Adipocyte (in vitro differentiated cells): ENCODE data around the gene RRAS.

Source experiments
- DNase-seq: peaks from one replicate; pipeline ENCODE4 v3.0.0-alpha.2; 2015; ENCODE audit warnings: low read depth
- H3K27me3 ChIP-seq: replicated peaks from 2 replicates; pipeline ENCODE4 v1.7.0; 2013; ENCODE audit warnings: mild to moderate bottlenecking, low read length, moderate library complexity; ENCODE audit not compliant: control insufficient read depth, insufficient read depth
- H3K36me3 ChIP-seq: 2 replicates; pipeline ENCODE4 v1.7.0; 2013; ENCODE audit warnings: low read length, mild to moderate bottlenecking, moderate library complexity; ENCODE audit not compliant: control insufficient read depth, insufficient read depth, severe bottlenecking
- H3K4me1 ChIP-seq: 2 replicates; pipeline ENCODE4 v1.7.0; 2013; ENCODE audit warnings: mild to moderate bottlenecking, low read length, moderate library complexity; ENCODE audit not compliant: control insufficient read depth, insufficient read depth
- H3K4me3 ChIP-seq: 2 replicates; pipeline ENCODE4 v1.7.0; 2013; ENCODE audit warnings: mild to moderate bottlenecking, low read length, moderate library complexity
- H3K9ac ChIP-seq: 2 replicates; pipeline ENCODE4 v1.7.0; 2013; ENCODE audit warnings: mild to moderate bottlenecking, low read length, moderate library complexity
- H3K9me3 ChIP-seq: 2 replicates; pipeline ENCODE4 v1.7.0; 2013; ENCODE audit warnings: mild to moderate bottlenecking, low read length, moderate library complexity; ENCODE audit not compliant: control insufficient read depth

RRAS gene

DNA sequence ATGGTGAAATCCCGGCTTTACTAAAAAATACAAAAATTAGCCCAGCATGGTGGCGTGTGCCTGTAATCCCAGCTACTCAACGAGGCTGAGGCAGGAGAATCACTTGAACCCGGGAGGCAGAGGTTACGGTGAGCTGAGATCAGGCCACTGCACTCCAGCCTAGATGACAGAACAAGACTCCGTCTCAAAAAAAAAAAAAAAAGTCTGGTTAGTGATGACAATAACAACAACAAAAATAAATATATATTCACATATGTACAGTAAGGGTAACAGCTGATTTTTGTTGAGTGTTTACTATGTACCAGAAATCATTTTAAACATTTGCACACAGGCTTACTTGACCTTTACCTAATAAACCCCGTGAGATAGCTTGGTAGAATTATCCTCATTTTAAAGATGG is 23.0 kb downstream of the RRAS start:
- Histone ChIP-seq H3K4me3 (no peak overlapping the region), H3K9ac (no peak overlapping the region), H3K27me3 (no peaks in the 10 kb centered on the region), H3K36me3 (peaks cover 40% of the 10 kb centered on the region), H3K9me3 (no peaks in the 10 kb centered on the region), H3K4me1 (peaks cover 31% of the 10 kb centered on the region)
- no peak for DNase-seq

DNA sequence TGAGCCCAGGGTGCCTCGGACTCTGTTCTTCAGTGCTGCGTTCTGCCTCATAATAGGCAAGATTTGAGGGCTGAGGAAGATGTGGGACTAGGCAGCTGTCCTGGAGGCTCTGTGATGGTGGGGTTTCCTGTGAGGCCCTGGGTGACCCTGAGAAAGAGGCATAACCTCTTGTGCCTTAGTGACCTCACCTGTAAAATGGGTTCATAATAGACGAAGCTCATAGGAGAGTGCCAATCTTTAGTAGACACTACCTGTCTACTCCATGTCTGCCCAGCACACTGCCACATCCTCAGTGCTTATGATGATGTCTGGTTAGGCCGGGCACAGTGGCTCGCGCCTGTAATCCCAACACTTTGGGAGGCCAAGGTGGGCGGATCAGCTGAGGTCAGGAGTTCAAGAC is 23.4 kb downstream of the RRAS start:
- no peak overlapping the region for H3K4me3 ChIP-seq
- H3K4me1 ChIP-seq = peaks cover 31% of the 10 kb centered on the region
- peaks cover 38% of the 10 kb centered on the region for H3K36me3 ChIP-seq
- no peaks in the 10 kb centered on the region for H3K27me3 ChIP-seq
- DNase-seq = no peak
- no peaks in the 10 kb centered on the region for H3K9me3 ChIP-seq
- H3K9ac ChIP-seq = no peak overlapping the region

DNA sequence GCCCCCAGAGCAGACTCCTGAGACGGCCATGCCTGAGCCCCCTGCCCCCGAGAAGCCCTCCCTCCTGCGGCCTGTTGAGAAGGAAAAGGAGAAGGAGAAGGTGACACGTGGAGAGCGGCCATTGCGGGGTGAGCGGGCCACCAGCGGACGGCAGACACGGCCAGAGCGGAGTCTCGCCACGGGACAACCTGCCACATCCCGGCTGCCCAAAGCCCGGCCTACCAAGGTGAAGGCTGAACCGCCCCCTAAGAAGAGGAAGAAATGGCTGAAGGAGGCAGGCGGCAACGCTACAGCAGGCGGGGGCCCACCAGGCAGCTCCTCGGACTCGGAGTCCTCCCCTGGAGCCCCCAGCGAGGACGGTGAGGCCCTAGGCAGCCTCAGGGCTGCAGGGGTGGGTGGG is 24.1 kb downstream of the RRAS start:
- Histone ChIP-seq H3K36me3 (peaks cover 35% of the 10 kb centered on the region), H3K4me3 (no peak overlapping the region), H3K9ac (no peak overlapping the region), H3K9me3 (no peaks in the 10 kb centered on the region), H3K4me1 (peaks cover 31% of the 10 kb centered on the region), H3K27me3 (no peaks in the 10 kb centered on the region)
- DNase-seq = no peak

DNA sequence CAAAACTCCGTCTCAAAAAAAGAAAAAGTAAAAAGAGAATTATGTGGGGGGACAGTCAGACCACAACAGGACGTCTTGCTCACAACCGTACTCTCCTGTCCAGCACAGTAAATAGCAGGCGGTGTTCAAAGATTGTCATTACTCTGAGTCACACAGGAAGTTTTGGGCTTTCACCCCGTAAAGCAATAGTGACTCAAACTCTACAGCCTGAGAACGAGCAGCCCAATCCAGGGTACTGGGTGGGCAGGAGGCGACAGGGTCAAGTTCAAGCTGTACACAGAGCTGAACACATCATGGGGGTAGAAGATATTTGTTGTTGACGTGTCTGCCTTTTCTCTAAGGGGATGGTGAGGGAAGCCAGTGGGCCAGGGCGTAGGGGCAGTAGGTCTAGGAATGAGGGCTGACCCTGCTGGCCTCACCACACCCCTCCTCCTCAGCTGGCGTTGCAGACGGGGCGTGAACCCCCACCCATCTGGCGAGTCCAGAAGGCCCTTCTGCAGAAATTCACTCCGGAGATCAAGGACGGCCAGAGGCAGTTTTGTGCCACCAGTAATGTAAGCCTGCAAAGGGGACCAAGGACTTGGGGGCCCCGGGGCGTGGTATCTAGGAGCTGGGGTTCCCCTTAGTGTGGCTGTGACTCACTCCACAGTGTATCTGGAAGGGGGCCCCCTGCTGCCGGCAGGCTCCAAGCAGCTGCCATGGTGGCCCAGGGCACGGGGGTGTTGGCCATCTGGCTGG is 25.7 kb downstream of the RRAS start:
- peaks cover 37% of the 10 kb centered on the region for H3K36me3 ChIP-seq
- peak; percentile 66 for DNase-seq
- H3K4me3 ChIP-seq = peak overlapping the region; percentile 49
- H3K9ac ChIP-seq = peak overlapping the region; percentile 48
- H3K4me1 ChIP-seq = peaks cover 31% of the 10 kb centered on the region
- no peaks in the 10 kb centered on the region for H3K27me3 ChIP-seq
- no peaks in the 10 kb centered on the region for H3K9me3 ChIP-seq

DNA sequence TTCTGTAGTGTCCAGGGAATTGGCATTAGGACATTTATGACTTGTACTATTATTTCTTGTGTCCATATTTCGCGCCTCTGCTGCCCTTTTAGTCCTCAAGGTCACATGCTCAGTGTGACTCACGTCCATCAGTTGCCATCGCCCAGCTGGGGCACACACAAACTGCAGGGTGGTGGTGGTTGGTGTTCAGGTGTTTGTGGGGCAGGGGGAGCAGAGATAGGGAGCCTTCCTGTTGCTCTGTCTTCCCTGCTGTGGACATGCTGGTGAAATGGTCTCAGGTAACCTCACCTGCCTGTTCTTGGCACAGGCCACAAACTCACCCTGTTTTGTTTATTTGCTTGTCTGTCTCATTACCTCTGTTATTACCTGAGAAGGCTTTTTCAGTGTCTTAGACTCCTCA is 26.6 kb downstream of the RRAS start:
- H3K27me3 ChIP-seq = no peaks in the 10 kb centered on the region
- no peak for DNase-seq
- H3K36me3 ChIP-seq = peaks cover 39% of the 10 kb centered on the region

DNA sequence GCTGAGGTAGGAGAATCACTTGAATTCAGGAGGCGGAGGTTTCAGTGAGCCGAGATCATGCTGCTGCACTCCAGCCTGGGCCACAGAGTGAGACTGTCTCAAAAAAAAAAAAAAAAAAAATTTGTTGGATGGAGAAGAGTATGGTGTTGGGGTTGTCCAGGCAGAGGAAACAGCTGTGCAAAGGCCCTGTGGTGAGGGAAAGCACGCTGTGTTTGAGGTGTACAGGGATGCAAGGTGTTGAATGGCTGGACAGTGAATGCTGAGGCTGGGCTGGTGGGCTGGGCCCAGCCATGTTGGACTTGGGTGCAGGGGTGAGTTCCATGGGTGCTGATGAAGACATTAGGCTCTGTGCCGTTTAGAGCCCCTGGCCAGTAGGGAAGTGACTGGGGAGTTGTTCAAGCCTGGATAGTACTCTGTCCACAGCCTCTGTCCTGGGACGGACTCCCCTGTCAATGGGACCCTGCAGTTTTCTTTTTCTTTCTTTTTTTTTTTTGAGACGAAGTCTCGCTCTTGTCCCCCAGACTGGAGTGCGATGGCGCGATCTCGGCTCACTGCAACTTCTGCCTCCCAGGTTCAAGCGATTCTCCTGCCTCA is 30.3 kb downstream of the RRAS start:
- H3K27me3 ChIP-seq = no peaks in the 10 kb centered on the region
- H3K9ac ChIP-seq = no peak overlapping the region
- H3K9me3 ChIP-seq = no peaks in the 10 kb centered on the region
- no peak for DNase-seq
- peaks cover 34% of the 10 kb centered on the region for H3K36me3 ChIP-seq
- H3K4me1 ChIP-seq = peaks cover 35% of the 10 kb centered on the region
- H3K4me3 ChIP-seq = no peak overlapping the region

More for the DNA sequence above, 26.6 kb downstream of the RRAS start:
- H3K9ac ChIP-seq = peak overlapping the region; percentile 48
- no peaks in the 10 kb centered on the region for H3K9me3 ChIP-seq
- H3K4me1 ChIP-seq = peaks cover 37% of the 10 kb centered on the region
- peak overlapping the region; percentile 49 for H3K4me3 ChIP-seq

DNA sequence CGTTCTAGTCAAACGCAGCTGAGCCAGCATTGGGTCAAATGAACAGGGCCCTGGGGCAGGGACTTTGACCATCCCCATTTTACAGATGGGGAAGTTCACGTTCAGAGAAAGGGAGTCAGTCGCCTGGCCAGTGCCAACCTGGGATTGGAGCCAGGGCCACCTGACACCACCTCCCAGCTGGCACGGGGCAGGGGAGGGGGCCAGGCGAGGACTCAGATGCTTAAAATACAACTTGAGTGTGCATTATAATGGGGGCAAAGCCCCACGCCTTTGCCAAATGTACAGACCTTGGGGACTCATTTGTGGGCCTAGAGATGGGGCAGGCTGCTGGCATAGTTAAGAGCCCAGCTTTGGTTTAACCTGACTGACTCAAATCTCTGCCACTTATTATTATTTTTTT is 34.3 kb downstream of the RRAS start:
- H3K9me3 ChIP-seq = no peaks in the 10 kb centered on the region
- no peak overlapping the region for H3K4me3 ChIP-seq
- no peak overlapping the region for H3K9ac ChIP-seq
- DNase-seq = no peak
- peaks cover 10% of the 10 kb centered on the region for H3K4me1 ChIP-seq
- no peaks in the 10 kb centered on the region for H3K27me3 ChIP-seq
- H3K36me3 ChIP-seq = peaks cover 68% of the 10 kb centered on the region

DNA sequence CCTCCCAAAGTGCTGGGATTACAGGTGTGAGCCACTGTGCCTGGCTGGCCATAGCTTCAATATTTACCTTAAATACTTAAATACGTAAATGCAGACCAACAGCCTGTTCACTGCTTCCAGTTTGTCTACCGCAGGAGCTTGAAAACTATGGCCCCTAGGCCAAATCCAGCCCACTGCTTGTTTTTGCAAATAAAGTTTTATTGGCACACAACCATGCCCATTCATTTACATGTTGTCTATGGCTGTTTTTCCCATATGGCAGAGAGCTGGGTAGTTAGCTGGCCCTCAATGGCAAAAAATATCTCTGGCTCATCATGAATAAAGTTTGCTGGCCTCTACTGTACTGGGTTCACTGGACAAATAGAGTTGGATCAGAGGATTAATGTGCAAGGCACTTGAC is 37.1 kb downstream of the RRAS start:
- no peak for DNase-seq
- Histone ChIP-seq H3K27me3 (no peaks in the 10 kb centered on the region), H3K9me3 (no peaks in the 10 kb centered on the region), H3K4me1 (peaks cover 3% of the 10 kb centered on the region), H3K36me3 (peaks cover 70% of the 10 kb centered on the region), H3K9ac (no peak overlapping the region), H3K4me3 (no peak overlapping the region)

DNA sequence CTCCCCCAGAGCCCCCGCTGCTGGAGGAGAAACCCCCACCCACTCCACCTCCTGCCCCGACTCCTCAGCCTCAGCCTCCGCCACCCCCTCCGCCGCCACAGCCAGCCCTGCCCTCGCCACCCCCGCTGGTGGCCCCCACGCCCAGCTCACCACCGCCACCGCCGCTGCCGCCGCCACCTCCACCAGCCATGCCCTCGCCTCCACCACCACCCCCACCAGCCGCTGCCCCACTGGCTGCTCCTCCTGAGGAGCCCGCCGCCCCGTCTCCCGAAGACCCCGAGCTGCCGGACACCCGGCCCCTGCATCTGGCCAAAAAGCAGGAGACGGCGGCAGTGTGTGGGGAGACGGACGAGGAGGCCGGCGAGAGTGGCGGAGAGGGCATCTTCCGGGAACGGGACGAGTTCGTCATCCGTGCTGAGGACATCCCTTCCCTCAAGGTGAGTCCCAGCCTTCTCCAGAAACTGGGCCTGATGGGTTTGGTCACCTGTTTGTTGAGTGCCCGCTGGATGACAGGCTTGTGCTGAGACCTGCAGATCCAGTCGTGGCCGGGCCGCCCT is 38.4 kb downstream of the RRAS start:
- no peak for DNase-seq
- Histone ChIP-seq H3K9ac (no peak overlapping the region), H3K4me3 (no peak overlapping the region)

DNA sequence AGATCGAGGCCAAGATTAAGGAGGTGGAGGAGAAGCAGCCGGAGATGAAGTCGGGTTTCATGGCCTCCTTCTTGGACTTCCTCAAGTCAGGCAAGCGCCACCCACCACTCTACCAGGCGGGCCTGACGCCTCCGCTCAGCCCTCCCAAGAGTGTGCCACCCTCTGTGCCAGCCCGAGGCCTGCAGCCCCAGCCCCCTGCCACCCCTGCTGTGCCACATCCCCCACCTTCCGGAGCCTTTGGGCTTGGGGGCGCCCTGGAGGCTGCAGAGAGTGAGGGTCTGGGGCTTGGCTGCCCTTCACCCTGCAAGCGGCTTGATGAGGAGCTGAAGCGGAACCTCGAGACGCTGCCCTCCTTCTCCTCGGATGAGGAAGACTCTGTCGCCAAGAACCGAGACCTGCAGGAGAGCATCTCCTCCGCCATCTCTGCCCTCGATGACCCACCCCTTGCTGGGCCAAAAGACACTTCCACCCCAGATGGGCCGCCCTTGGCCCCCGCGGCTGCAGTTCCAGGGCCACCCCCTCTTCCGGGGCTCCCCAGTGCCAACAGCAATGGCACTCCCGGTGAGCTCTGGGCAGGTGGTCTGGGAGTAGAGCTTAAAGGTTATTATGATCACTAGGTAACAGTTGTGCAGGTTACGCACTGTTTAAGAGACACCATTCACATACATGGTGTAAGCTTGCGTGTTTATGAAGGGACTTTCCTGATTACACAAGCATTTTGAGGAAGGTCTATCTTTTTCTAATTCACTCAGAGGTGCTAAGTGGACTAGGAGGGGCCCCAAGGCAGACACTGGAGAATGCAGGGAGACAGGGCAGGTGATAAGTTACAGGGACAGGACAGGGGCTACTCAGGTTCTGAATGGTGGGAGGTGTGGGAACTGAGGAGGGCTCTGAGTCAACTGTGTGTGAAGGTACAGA is 40.3 kb downstream of the RRAS start:
- no peak for DNase-seq
- Histone ChIP-seq H3K36me3 (peaks cover 75% of the 10 kb centered on the region), H3K4me1 (no peaks in the 10 kb centered on the region), H3K27me3 (no peaks in the 10 kb centered on the region), H3K9me3 (no peaks in the 10 kb centered on the region), H3K4me3 (no peak overlapping the region), H3K9ac (no peak overlapping the region)

More for the DNA sequence above, 38.4 kb downstream of the RRAS start:
- no peaks in the 10 kb centered on the region for H3K27me3 ChIP-seq
- H3K4me1 ChIP-seq = peaks cover 3% of the 10 kb centered on the region
- H3K9me3 ChIP-seq = no peaks in the 10 kb centered on the region
- peaks cover 75% of the 10 kb centered on the region for H3K36me3 ChIP-seq

DNA sequence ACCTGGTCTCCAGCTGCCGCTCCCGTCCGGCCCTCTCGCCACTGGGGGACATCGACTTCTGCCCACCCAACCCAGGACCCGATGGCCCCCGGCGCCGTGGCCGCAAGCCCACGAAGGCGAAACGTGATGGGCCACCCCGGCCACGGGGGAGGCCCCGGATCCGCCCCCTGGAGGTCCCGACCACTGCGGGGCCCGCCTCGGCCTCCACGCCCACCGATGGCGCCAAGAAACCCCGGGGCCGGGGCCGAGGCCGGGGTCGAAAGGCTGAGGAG is 42.3 kb downstream of the RRAS start:
- DNase-seq = no peak
- no peak overlapping the region for H3K4me3 ChIP-seq
- peaks cover 65% of the 10 kb centered on the region for H3K36me3 ChIP-seq

More for the DNA sequence above, 42.3 kb downstream of the RRAS start:
- Histone ChIP-seq H3K27me3 (no peaks in the 10 kb centered on the region), H3K9ac (no peak overlapping the region), H3K4me1 (peaks cover 7% of the 10 kb centered on the region), H3K9me3 (no peaks in the 10 kb centered on the region)
